ENCODE measurements around the gene VPS72.

DNA sequence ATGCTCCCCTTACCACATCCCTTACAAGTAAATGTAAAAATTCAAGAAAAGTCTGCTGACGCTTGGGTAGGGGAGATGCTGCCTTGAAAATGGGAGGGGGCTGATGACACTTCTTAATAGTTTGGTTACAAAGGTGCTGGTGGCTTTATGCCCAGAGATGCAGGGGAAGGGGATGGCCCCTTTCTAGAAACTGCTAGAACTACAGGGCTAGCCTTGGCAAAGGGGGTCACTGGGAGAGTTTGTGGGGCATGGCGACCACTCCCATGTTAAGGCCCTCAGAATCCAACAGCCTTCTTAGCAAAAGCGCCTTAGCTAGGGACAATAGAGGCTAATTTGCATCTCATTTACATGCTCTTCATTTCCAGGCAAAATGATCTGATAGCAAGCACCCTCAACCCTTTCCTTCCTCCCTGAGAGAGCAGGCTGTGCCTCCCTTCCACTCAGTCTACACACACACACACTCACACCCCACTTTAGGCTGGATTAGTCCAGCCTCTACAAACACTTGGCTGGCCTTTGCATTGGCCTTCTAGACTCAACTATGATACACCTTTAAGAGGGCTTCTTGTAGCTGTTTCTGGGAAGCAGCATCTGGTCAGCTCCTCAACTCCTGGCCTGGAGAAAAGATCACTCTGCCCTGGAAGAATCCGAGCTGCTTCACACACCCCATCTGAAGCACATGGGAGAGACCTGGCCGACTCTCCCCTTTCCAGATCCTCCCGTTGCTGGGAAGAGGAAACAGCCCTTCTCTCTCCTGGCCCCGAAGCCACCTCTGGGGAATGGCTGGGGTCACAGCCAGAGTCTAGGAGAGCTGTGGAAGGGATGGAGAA, 45.3 kb downstream of the VPS72 start:
- TF ChIP-seq, protein P1, sequence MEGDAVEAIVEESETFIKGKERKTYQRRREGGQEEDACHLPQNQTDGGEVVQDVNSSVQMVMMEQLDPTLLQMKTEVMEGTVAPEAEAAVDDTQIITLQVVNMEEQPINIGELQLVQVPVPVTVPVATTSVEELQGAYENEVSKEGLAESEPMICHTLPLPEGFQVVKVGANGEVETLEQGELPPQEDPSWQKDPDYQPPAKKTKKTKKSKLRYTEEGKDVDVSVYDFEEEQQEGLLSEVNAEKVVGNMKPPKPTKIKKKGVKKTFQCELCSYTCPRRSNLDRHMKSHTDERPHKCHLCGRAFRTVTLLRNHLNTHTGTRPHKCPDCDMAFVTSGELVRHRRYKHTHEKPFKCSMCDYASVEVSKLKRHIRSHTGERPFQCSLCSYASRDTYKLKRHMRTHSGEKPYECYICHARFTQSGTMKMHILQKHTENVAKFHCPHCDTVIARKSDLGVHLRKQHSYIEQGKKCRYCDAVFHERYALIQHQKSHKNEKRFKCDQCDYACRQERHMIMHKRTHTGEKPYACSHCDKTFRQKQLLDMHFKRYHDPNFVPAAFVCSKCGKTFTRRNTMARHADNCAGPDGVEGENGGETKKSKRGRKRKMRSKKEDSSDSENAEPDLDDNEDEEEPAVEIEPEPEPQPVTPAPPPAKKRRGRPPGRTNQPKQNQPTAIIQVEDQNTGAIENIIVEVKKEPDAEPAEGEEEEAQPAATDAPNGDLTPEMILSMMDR (IDR thresholded peaks at IDR 0.05) = no peak
- TF ChIP-seq EP300 (IDR thresholded peaks at IDR 0.05; ENCODE audit: low read depth) (no peak), POLR2A (IDR thresholded peaks at IDR 0.05) (no peak)
